ENCODE data around the gene PRR23E. TPM values are rescaled to one million over a fixed set of nuclear protein-coding genes. Genes with fewer than 3 reads are reported as not detected.

PRR23E gene
- total RNA-seq, 1 donor from 2014 or later: not detected

DNA sequence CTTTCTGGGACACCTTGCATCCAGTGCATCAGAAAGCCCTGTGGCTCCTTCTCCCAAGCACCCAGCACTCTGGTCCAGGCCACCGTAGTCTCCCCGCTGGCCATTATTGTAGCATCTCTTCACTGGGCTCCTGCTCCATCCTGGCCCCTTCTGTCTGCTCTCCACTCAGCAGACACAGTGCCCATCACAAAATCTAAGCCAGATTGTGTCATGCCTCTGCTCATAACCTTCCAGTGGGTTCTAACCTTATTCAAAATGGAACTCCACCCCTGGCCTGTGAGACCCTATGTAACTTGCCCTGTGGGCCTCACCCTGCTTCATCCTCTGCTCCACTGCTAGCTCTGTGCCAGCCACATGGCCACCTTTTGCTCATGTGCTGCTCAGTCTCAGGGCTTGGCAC lies 31.7 kb upstream of the PRR23E start:
- intact Hi-C loops (cut with DNase I): no loop called here
- H3K9me3 ChIP-seq: no peaks in the 10 kb centered on the region
- no peak overlapping the region for H3K4me3 ChIP-seq
- TF ChIP-seq, protein P1, sequence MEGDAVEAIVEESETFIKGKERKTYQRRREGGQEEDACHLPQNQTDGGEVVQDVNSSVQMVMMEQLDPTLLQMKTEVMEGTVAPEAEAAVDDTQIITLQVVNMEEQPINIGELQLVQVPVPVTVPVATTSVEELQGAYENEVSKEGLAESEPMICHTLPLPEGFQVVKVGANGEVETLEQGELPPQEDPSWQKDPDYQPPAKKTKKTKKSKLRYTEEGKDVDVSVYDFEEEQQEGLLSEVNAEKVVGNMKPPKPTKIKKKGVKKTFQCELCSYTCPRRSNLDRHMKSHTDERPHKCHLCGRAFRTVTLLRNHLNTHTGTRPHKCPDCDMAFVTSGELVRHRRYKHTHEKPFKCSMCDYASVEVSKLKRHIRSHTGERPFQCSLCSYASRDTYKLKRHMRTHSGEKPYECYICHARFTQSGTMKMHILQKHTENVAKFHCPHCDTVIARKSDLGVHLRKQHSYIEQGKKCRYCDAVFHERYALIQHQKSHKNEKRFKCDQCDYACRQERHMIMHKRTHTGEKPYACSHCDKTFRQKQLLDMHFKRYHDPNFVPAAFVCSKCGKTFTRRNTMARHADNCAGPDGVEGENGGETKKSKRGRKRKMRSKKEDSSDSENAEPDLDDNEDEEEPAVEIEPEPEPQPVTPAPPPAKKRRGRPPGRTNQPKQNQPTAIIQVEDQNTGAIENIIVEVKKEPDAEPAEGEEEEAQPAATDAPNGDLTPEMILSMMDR (IDR thresholded peaks at IDR 0.05): no peak
- no peaks in the 10 kb centered on the region for H3K4me1 ChIP-seq
- H3K27me3 ChIP-seq (ENCODE audit: low read depth): peaks cover 22% of the 10 kb centered on the region
- H3K27ac ChIP-seq: no peak overlapping the region
- DNase-seq (no peak), ATAC-seq (no peak)
- no peaks in the 10 kb centered on the region for H3K36me3 ChIP-seq

DNA sequence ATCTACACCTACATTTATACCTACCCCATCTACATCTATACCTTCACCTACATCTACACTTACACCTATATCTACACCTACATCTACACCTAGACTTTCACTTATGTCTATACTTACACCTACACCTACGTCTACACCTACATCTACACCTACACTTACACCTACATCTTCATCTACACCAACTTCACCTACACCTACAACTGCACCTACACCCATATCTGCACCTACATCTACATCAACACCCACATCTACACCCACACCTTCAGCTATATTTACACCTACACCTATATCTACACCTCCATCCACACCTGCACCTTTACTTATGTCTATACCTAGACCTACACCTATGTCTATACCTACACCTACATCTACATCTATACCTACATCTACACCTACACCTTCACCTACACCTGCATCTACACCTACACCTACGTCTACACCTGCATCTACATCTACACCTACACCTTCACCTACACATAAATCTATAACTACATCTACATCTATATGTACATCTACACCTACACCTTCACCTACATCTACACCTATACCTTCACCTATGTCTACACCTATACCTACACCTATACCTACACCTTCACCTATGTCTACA lies 30.9 kb upstream of the PRR23E start:
- DNase-seq (no peak), ATAC-seq (no peak)
- Histone ChIP-seq H3K9me3 (no peaks in the 10 kb centered on the region), H3K4me1 (no peaks in the 10 kb centered on the region), H3K4me3 (no peak overlapping the region), H3K27ac (no peak overlapping the region), H3K27me3 (ENCODE audit: low read depth) (peaks cover 22% of the 10 kb centered on the region), H3K36me3 (no peaks in the 10 kb centered on the region)
- TF ChIP-seq, protein P1 (IDR thresholded peaks at IDR 0.05): no peak
- intact Hi-C loops (cut with DNase I): no loop called here

DNA sequence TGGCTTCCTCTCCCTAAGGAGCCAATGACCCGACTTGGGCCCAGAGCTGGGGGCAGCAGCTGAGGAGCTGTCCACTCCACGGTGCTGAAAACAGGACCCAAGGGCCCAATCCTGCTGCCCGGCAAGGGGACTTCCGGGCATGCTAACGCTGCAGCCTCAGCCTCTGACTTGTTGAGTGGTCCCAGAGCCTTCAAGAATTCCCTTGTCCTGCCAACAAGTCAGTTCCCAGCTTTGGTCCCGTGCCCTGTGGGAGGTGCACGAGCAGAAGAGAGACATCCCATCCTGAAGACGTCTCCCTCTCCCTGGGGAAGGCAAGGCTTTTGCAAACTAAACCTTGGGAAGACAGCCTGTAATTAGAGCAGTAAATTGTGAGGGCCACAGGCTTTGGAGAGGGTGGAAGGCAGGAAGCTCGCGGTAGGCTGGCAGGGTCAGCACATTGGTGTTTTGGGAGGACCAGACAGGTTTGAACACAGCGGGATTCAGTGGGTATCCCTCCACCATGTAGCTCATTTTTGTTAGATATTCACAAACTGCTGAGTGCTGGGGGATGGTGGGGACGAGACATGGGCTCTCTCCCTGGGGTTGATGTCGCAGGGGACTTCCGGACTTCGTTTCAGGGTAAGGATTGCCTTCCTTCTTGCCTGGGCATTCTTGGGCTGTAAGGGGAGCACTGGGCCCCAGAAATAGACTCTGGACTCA lies 29.8 kb upstream of the PRR23E start:
- intact Hi-C loops (cut with DNase I): no loop called here
- Histone ChIP-seq H3K4me3 (no peak overlapping the region), H3K9me3 (no peaks in the 10 kb centered on the region), H3K36me3 (no peaks in the 10 kb centered on the region), H3K27me3 (ENCODE audit: low read depth) (peaks cover 17% of the 10 kb centered on the region), H3K27ac (no peak overlapping the region), H3K4me1 (no peaks in the 10 kb centered on the region)
- ATAC-seq (no peak), DNase-seq (no peak)
- TF ChIP-seq, protein P1 (IDR thresholded peaks at IDR 0.05): no peak

DNA sequence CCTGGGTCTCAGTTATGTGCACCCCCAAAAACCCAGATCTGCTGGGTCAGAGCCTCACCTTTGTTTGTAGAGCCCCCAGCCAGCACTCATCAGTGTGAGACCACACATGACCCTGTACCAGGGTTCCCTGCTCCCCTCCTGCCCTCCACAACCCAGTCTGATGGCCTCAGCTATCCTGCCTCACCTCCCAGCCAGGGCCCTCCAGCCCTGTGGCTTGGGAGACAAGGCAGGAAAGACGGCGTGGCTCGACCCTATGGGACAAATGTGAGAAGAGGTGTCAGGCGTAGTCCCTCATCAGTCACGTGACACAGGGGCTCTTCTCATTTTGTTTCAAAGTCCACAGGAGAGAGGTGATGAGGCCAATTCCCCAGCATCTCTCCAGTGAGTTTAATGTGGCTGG lies 28.3 kb upstream of the PRR23E start:
- TF ChIP-seq, protein P1 (IDR thresholded peaks at IDR 0.05): no peak
- ATAC-seq (no peak), DNase-seq (no peak)
- intact Hi-C loops (cut with DNase I): no loop called here
- H3K9me3 ChIP-seq: no peaks in the 10 kb centered on the region
- no peaks in the 10 kb centered on the region for H3K4me1 ChIP-seq
- no peak overlapping the region for H3K4me3 ChIP-seq
- H3K27ac ChIP-seq: no peak overlapping the region
- H3K36me3 ChIP-seq: no peaks in the 10 kb centered on the region
- H3K27me3 ChIP-seq (ENCODE audit: low read depth): peaks cover 4% of the 10 kb centered on the region

DNA sequence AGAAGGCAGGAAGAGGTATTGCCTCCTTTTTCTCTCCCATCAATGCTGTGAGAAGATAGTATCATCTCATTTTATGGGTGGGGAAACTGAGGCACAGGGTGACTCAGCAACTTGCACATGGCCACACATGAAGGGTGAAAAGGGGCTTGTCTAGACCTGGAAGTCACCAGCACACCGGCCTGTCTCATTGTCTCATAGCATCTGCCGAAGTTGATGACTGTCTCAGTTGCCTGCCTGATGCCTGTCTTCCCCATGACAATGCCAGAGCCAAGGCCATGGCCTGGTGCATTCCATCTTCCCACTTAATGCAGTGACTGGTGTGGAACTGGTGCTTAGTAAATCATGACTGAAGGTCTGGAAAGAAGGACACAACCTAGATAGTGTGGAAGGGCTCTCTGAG lies 27.9 kb upstream of the PRR23E start:
- intact Hi-C loops (cut with DNase I): no loop called here
- Histone ChIP-seq H3K36me3 (no peaks in the 10 kb centered on the region), H3K27me3 (ENCODE audit: low read depth) (peaks cover 4% of the 10 kb centered on the region), H3K4me3 (no peak overlapping the region), H3K4me1 (no peaks in the 10 kb centered on the region), H3K9me3 (no peaks in the 10 kb centered on the region), H3K27ac (no peak overlapping the region)
- no peak for ATAC-seq
- no peak for DNase-seq
- TF ChIP-seq, protein P1 (IDR thresholded peaks at IDR 0.05): no peak

All from lower lobe of right lung (tissue), 2 donors.